Activated CD4-positive, alpha-beta T cell treated with anti-CD3 and anti-CD28 coated beads for 36 hours (primary cell): ENCODE results near the gene HIRA. TPM values are rescaled to one million over a fixed set of nuclear protein-coding genes. Genes with fewer than 3 reads are reported as not detected.

ENCODE experiments used
- ATAC-seq: fragments of 200-7000 bp; cut with Tn5 transposase; one replicate; pipeline ENCODE4 v1.10.0; 2021; ENCODE audit warnings: mild to moderate bottlenecking, moderate library complexity
- CTCF ChIA-PET: fragments of 350-600 bp; sonication (Branson Sonifier 250); formaldehyde crosslinking; loops from one replicate; lab custom pipeline; 2021; ENCODE audit warnings: antibody characterized with exemption; lab: Charles Lee
- POLR2A ChIA-PET: fragments of 350-600 bp; sonication (Branson Sonifier 250); formaldehyde crosslinking; loops from one replicate; lab custom pipeline; 2021; ENCODE audit warnings: antibody characterized with exemption, inconsistent platforms; lab: Charles Lee
- DNase-seq: peaks from one replicate; pipeline ENCODE4 v3.0.0-alpha.2; 2020
- H3K27ac Mint-ChIP-seq: one replicate; pipeline ENCODE4 v1.8.0; 2021; ENCODE audit warnings: mixed read lengths
- H3K27me3 Mint-ChIP-seq: one replicate; pipeline ENCODE4 v1.8.0; 2021; ENCODE audit warnings: mixed read lengths
- H3K36me3 Mint-ChIP-seq: one replicate; pipeline ENCODE4 v1.8.0; 2021; ENCODE audit warnings: low read depth, mixed read lengths
- H3K4me1 Mint-ChIP-seq: one replicate; pipeline ENCODE4 v1.8.0; 2021; ENCODE audit warnings: mixed read lengths
- H3K4me3 Mint-ChIP-seq: one replicate; pipeline ENCODE4 v1.8.0; 2021; ENCODE audit warnings: mild to moderate bottlenecking, moderate library complexity, mixed read lengths
- H3K9me3 Mint-ChIP-seq: one replicate; pipeline ENCODE4 v1.8.0; 2021; ENCODE audit warnings: low read depth, mixed read lengths
- intact Hi-C, 2 experiments: fragments of 100-400 bp; cut with DNase I in 1 of 2; cut with micrococcal nuclease in 1 of 2; formaldehyde crosslinking; loops; one replicate each; pipeline versions ENCODE4 v1.14.2 to v1.15.1; 2022 to 2024; cut with DNase I, micrococcal nuclease
- total RNA-seq, 2 experiments: library from RNA; stranded (reverse); gene quantifications; one replicate each; pipeline ENCODE4 v1.2.3, GENCODE V29; 2021

Gene HIRA
- total RNA-seq, 2 experiments from 2014 or later, result 25.5 to 31.2 TPM

- DNase-seq (no peak), ATAC-seq (no peak)
- H3K4me1 Mint-ChIP-seq, result peaks cover 32% of the 10 kb centered on the region
- H3K27me3 Mint-ChIP-seq, result no peaks in the 10 kb centered on the region
- CTCF ChIA-PET, result interaction anchor here (1.6 kb wide), 1 partner anchor 9 kb away, joined by 4 read pairs; no protein-coding TSS in a partner anchor
- no peaks in the 10 kb centered on the region for H3K9me3 Mint-ChIP-seq
- no peak overlapping the region for H3K4me3 Mint-ChIP-seq
- intact Hi-C loops, result loop anchor here in 1 of 2 experiments (5.0 kb wide), 2 partner anchors 184 to 354 kb away; partner anchors contain the start of genes CLTCL1 and DGCR2
- H3K36me3 Mint-ChIP-seq, result peaks cover 39% of the 10 kb centered on the region
- POLR2A ChIA-PET, result no interaction called here
- peak overlapping the region; percentile 2 for H3K27ac Mint-ChIP-seq
Measured at GRCh38 chr22:19476023-19476422, 44.5 kb upstream of the HIRA start.

- H3K4me1 Mint-ChIP-seq, result peaks cover 21% of the 10 kb centered on the region
- CTCF ChIA-PET, result interaction anchor here (1.1 to 1.6 kb wide), 3 partner anchors 11 to 329 kb away, joined by 4 to 7 read pairs (median 4); partner anchors contain the start of gene ESS2
- peaks cover 42% of the 10 kb centered on the region for H3K36me3 Mint-ChIP-seq
- no peak overlapping the region for H3K27ac Mint-ChIP-seq
- intact Hi-C loops, result no loop called here
- ATAC-seq (no peak), DNase-seq (peak; percentile 14)
- H3K4me3 Mint-ChIP-seq, result no peak overlapping the region
- H3K27me3 Mint-ChIP-seq, result no peaks in the 10 kb centered on the region
- no peaks in the 10 kb centered on the region for H3K9me3 Mint-ChIP-seq
- POLR2A ChIA-PET, result no interaction called here
Measured at GRCh38 chr22:19473578-19473977, 42.0 kb upstream of the HIRA start.

GRCh38 chr22:19472233-19472632, 40.7 kb upstream of the HIRA start:
- ChIA-PET CTCF (no interaction called here), POLR2A (no interaction called here)
- Mint-ChIP-seq H3K4me3 (no peak overlapping the region), H3K27me3 (no peaks in the 10 kb centered on the region), H3K9me3 (no peaks in the 10 kb centered on the region), H3K36me3 (peaks cover 53% of the 10 kb centered on the region), H3K27ac (no peak overlapping the region), H3K4me1 (peaks cover 13% of the 10 kb centered on the region)
- ATAC-seq, result no peak
- no peak for DNase-seq
- intact Hi-C loops, result no loop called here

GRCh38 chr22:19471572-19471971, 40.0 kb upstream of the HIRA start:
- no peak for ATAC-seq

GRCh38 chr22:19470010-19470409, 38.5 kb upstream of the HIRA start:
- Mint-ChIP-seq H3K9me3 (no peaks in the 10 kb centered on the region), H3K36me3 (peaks cover 58% of the 10 kb centered on the region), H3K4me1 (no peaks in the 10 kb centered on the region), H3K27ac (no peak overlapping the region), H3K27me3 (no peaks in the 10 kb centered on the region), H3K4me3 (no peak overlapping the region)
- ChIA-PET POLR2A (no interaction called here), CTCF (no interaction called here)
- DNase-seq (no peak), ATAC-seq (no peak)
- intact Hi-C loops, result no loop called here

More at GRCh38 chr22:19471572-19471971, 40.0 kb upstream of the HIRA start:
- H3K27ac Mint-ChIP-seq, result no peak overlapping the region
- H3K4me1 Mint-ChIP-seq, result peaks cover 10% of the 10 kb centered on the region
- DNase-seq, result no peak
- no peaks in the 10 kb centered on the region for H3K9me3 Mint-ChIP-seq
- no peaks in the 10 kb centered on the region for H3K27me3 Mint-ChIP-seq
- ChIA-PET CTCF (no interaction called here), POLR2A (no interaction called here)
- H3K4me3 Mint-ChIP-seq, result no peak overlapping the region
- peaks cover 57% of the 10 kb centered on the region for H3K36me3 Mint-ChIP-seq
- intact Hi-C loops, result no loop called here

- Mint-ChIP-seq H3K4me3 (no peak overlapping the region), H3K9me3 (no peaks in the 10 kb centered on the region), H3K27ac (no peak overlapping the region), H3K27me3 (no peaks in the 10 kb centered on the region), H3K4me1 (no peaks in the 10 kb centered on the region), H3K36me3 (peaks cover 61% of the 10 kb centered on the region)
- intact Hi-C loops, result no loop called here
- no peak for DNase-seq
- no peak for ATAC-seq
- CTCF ChIA-PET, result no interaction called here
- POLR2A ChIA-PET, result no interaction called here
Measured at GRCh38 chr22:19469421-19469820, 37.9 kb upstream of the HIRA start.

- peaks cover 56% of the 10 kb centered on the region for H3K36me3 Mint-ChIP-seq
- H3K27me3 Mint-ChIP-seq, result no peaks in the 10 kb centered on the region
- no peaks in the 10 kb centered on the region for H3K9me3 Mint-ChIP-seq
- ChIA-PET POLR2A (interaction anchor here (0.8 kb wide), 1 partner anchor 21 kb away, joined by 3 read pairs; the partner anchor contains the start of gene C22orf39), CTCF (interaction anchor here (0.6 to 1.3 kb wide), 3 partner anchors 9 to 697 kb away, joined by 3 to 4 read pairs (median 3); partner anchors contain the start of gene C22orf39)
- H3K4me1 Mint-ChIP-seq, result no peaks in the 10 kb centered on the region
- no peak for ATAC-seq
- H3K4me3 Mint-ChIP-seq, result no peak overlapping the region
- DNase-seq, result no peak
- no peak overlapping the region for H3K27ac Mint-ChIP-seq
- intact Hi-C loops, result no loop called here
Measured at GRCh38 chr22:19467912-19468311, 36.4 kb upstream of the HIRA start.

- H3K9me3 Mint-ChIP-seq, result no peaks in the 10 kb centered on the region
- ChIA-PET CTCF (interaction anchor here (1.2 to 1.3 kb wide), 2 partner anchors 10 to 19 kb away, joined by 3 to 4 read pairs; partner anchors contain the start of gene C22orf39), POLR2A (no interaction called here)
- no peak overlapping the region for H3K27ac Mint-ChIP-seq
- DNase-seq (no peak), ATAC-seq (no peak)
- H3K36me3 Mint-ChIP-seq, result peaks cover 58% of the 10 kb centered on the region
- intact Hi-C loops, result no loop called here
- no peaks in the 10 kb centered on the region for H3K4me1 Mint-ChIP-seq
- H3K27me3 Mint-ChIP-seq, result no peaks in the 10 kb centered on the region
- H3K4me3 Mint-ChIP-seq, result no peak overlapping the region
Measured at GRCh38 chr22:19466848-19467752, 35.6 kb upstream of the HIRA start.

- ChIA-PET CTCF (no interaction called here), POLR2A (no interaction called here)
- H3K4me3 Mint-ChIP-seq, result no peak overlapping the region
- intact Hi-C loops, result no loop called here
- no peak for ATAC-seq
- H3K36me3 Mint-ChIP-seq, result peaks cover 53% of the 10 kb centered on the region
- no peaks in the 10 kb centered on the region for H3K4me1 Mint-ChIP-seq
- H3K27ac Mint-ChIP-seq, result no peak overlapping the region
- H3K9me3 Mint-ChIP-seq, result no peaks in the 10 kb centered on the region
- no peak for DNase-seq
- H3K27me3 Mint-ChIP-seq, result no peaks in the 10 kb centered on the region
Measured at GRCh38 chr22:19466126-19466716, 34.7 kb upstream of the HIRA start.

- intact Hi-C loops, result no loop called here
- ATAC-seq (no peak), DNase-seq (no peak)
- Mint-ChIP-seq H3K9me3 (no peaks in the 10 kb centered on the region), H3K36me3 (peaks cover 48% of the 10 kb centered on the region), H3K27me3 (no peaks in the 10 kb centered on the region), H3K4me1 (no peaks in the 10 kb centered on the region), H3K27ac (no peak overlapping the region), H3K4me3 (no peak overlapping the region)
- ChIA-PET POLR2A (interaction anchor here (0.6 kb wide), 1 partner anchor 204 kb away, joined by 4 read pairs; no protein-coding TSS in a partner anchor), CTCF (no interaction called here)
Measured at GRCh38 chr22:19464975-19465374, 33.4 kb upstream of the HIRA start.

GRCh38 chr22:19464546-19464945, 33.0 kb upstream of the HIRA start:
- Mint-ChIP-seq H3K27me3 (no peaks in the 10 kb centered on the region), H3K27ac (no peak overlapping the region), H3K36me3 (peaks cover 44% of the 10 kb centered on the region), H3K4me1 (no peaks in the 10 kb centered on the region), H3K4me3 (no peak overlapping the region), H3K9me3 (no peaks in the 10 kb centered on the region)
- DNase-seq (no peak), ATAC-seq (no peak)
- CTCF ChIA-PET, result interaction anchor here (0.6 kb wide), 1 partner anchor 27 kb away, joined by 3 read pairs; no protein-coding TSS in a partner anchor
- intact Hi-C loops, result no loop called here
- POLR2A ChIA-PET, result no interaction called here
